T-helper 9 cell (primary cell): Measurements from ENCODE around the gene CPNE1.
A peak's percentile ranks its signal among the peaks of the same experiment; 100 is the strongest.

Experiments
- DNase-seq: peaks from one replicate; pipeline ENCODE4 v3.0.0-alpha.2; 2020

The CPNE1 gene

GRCh38 chr20:35652641-35653429 is 11.9 kb downstream of the CPNE1 start:
- no peak for DNase-seq

- no peak for DNase-seq
Measured at GRCh38 chr20:35651958-35652357, 12.7 kb downstream of the CPNE1 start.

GRCh38 chr20:35650632-35651031 is 14.1 kb downstream of the CPNE1 start:
- DNase-seq, result no peak

- DNase-seq, result no peak
Measured at GRCh38 chr20:35648836-35649235, 15.9 kb downstream of the CPNE1 start.

GRCh38 chr20:35644806-35645205 is 19.9 kb downstream of the CPNE1 start:
- DNase-seq, result no peak

GRCh38 chr20:35643045-35643444 is 21.7 kb downstream of the CPNE1 start:
- DNase-seq, result no peak

GRCh38 chr20:35641743-35642142 is 23.0 kb downstream of the CPNE1 start:
- DNase-seq, result no peak

GRCh38 chr20:35640724-35641123 is 24.0 kb downstream of the CPNE1 start:
- DNase-seq, result no peak

- DNase-seq, result no peak
Measured at GRCh38 chr20:35638751-35639150, 25.9 kb downstream of the CPNE1 start.

- DNase-seq, result no peak
Measured at GRCh38 chr20:35637276-35637675, 27.4 kb downstream of the CPNE1 start.

GRCh38 chr20:35636095-35636494 is 28.6 kb downstream of the CPNE1 start:
- no peak for DNase-seq

GRCh38 chr20:35635652-35636051 is 29.0 kb downstream of the CPNE1 start:
- no peak for DNase-seq

GRCh38 chr20:35632539-35633115 is 32.1 kb downstream of the CPNE1 start:
- DNase-seq, result no peak

GRCh38 chr20:35630636-35631035 is 34.1 kb downstream of the CPNE1 start:
- no peak for DNase-seq

GRCh38 chr20:35629427-35630145 is 35.1 kb downstream of the CPNE1 start:
- DNase-seq, result no peak

GRCh38 chr20:35627121-35627520 is 37.6 kb downstream of the CPNE1 start:
- no peak for DNase-seq

GRCh38 chr20:35626386-35627001 is 38.2 kb downstream of the CPNE1 start:
- no peak for DNase-seq

- DNase-seq, result no peak
Measured at GRCh38 chr20:35625584-35626385, 38.9 kb downstream of the CPNE1 start.

- DNase-seq, result no peak
Measured at GRCh38 chr20:35621560-35621946, 43.1 kb downstream of the CPNE1 start.

GRCh38 chr20:35620818-35621559 is 43.7 kb downstream of the CPNE1 start:
- DNase-seq, result no peak

GRCh38 chr20:35619196-35620095 is 45.3 kb downstream of the CPNE1 start:
- DNase-seq, result peak; percentile 69
